ENCODE data around the gene PRXL2A.
"Not testable (repeated sequence)": the region's sequence is repeated elsewhere in the genome, so short reads cannot be mapped to it uniquely, and the experiment has no call there.

The PRXL2A gene

DNA sequence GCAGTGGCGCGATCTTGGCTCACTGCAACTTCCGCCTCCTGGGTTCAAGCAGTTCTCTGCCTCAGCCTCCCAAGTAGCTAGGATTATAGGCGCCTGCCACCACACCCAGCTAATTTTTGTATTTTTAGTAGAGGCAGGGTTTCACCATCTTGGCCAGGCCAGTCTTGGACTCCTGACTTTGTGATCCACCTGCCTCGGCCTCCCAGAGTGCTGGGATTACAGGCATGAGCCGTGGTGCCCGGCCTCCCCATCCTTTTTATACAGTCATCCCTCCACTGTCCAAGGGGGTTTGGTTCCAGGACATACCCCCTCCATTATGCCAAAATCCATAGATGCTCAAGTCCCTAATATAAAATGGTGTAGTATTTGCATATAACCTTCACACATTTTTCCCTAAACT, 67.3 kb downstream of the PRXL2A start:
- not testable (repeated sequence) for DNase-seq (ENCODE audit: low read depth)

DNA sequence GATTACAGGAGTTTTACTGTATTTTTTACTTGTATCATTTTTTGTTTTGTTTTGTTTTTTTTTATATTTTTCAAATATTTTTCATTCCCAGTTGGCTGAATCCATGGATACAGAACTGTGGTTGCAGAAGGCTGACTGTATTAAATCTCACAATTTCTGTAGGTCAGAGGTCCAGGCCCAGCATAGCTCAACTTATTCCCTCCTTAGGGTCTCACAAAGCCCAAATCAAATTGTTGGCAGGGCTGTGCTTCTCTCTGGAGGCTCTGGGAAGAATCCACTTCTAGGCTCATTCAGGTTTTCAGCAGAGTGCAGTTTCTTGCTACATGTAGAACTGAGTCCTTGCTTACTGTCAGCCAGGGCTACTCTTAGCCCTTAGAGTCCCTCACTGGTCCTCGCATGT, 68.3 kb downstream of the PRXL2A start:
- no peak for DNase-seq (ENCODE audit: low read depth)

DNA sequence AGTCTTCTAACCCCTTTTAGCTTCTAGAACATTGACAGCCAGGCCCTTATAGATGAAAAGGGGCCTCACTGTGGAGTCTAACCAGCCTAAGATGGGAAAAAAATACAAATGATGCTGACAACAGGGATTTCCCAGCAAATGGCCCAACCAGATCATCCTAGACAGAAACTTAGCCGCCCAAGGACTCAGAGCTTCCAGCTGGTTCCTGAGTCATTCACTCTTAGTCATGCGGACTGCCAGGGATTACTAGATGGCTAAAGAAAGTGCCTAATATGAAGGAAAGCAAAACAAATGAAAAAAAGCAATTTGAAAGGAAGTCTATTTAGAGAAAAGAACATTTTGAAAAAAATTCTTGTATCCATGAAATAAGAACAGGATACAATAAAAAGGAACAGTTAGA, 69.5 kb downstream of the PRXL2A start:
- peak; percentile 94 for DNase-seq (ENCODE audit: low read depth)

GRCh38 chr10:80480373-80480772, 72.0 kb downstream of the PRXL2A start:
- DNase-seq (ENCODE audit: low read depth): not testable (repeated sequence)

GRCh38 chr10:80480852-80481251, 72.5 kb downstream of the PRXL2A start:
- no peak for DNase-seq (ENCODE audit: low read depth)

- no peak for DNase-seq (ENCODE audit: low read depth)
Measured at GRCh38 chr10:80484243-80484642, 75.9 kb downstream of the PRXL2A start.

DNA sequence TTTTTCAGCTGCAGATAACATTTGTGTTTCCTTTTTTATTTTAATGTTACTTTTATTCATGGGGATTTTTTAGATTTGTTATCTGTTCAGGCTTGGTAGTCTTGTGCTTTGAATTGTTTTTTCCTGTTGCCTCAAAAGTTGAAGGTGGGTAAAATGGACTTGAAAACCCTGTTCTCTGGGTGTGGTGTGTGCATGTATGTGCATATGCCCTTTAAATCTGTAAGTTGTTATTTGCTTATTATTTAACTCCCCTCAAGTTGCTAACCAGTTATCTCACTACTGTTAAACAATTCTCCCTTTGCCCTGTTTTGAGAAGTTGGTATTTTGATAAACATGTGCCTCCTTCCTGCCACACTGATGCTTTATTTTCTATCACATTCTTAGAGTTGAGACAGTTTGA, 76.3 kb downstream of the PRXL2A start:
- DNase-seq (ENCODE audit: low read depth): no peak

DNA sequence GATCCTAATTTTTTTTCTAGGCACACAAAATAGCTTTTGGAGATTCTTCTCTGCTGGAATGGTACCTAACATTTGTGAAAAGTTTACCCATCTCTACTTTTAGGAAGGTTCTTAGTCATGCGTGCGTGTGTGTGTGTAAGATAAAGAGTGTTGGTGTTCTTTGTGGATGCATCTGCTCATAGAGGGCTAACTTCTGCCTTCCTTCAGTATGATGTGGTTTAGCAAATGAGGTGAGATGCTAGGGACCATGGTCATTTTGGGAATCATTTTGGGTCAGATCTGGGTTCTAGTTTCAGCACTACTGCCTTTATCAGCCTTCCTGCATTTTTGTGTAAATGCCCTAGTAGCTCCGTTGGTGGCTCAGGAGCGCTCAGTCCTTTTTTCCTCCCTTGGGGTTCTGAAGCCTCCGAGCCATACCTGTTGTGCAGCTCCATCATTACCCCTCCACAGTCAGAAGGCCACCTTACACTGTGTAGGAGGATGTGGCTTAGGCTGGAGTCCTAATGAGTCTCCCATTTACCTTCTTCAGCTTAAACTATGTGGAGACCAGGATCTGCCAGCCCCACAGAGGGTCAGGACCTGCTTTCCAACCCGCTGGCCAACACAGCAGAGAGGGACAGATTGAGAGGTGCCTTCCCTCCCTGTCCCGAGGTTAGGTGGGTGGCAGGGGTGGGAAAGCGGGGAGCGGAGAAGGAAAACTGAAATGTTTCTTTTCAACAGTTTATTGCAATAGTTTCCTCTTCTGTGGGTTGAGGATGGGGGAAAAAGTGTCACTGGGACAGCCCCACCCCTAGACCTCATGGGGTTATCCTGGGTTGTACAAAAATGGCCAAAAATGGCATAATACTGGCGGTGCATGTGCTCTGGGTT, 77.0 kb downstream of the PRXL2A start:
- no peak for DNase-seq (ENCODE audit: low read depth)

DNA sequence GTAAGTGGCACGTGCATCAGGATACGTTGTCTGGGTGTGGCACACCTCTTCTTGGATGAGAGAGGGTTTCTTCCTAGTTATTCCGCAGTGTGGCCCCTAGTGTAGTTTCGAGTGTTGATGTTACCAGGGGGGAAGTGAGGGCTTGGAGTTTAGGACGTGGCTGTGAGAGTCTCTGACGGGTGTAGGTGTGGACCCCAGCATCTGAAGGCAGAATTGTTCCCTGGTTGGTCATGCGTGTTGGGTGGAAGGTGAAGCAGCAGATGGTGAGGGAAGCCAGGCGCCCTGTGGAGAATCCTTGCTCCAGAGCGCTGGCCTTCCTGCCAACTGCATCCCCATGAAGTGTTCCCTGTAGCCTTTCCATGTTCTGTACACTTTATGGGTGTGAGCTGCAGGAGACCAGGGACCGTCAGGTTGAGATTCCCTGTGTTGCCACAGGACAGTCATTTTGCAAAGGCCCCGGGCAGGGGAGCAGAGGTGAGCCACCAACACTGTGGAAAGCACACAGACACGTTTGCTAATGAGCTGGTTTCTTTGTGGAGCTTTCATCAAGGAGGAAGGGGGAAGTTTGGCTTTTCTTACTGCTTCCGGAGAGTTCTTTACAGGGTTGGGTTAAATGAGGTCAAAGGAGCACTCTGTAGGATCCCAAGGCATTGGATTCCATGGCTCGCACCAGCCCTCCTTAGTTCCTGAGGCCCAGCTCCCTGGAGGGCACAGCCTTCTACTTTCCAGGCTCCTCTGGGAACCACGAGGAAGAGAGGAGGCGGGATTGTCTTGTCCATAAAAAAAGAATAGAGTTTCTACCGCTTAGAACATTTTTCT, 77.8 kb downstream of the PRXL2A start:
- no peak for DNase-seq (ENCODE audit: low read depth)

Data from amniotic epithelial cell (primary cell).